ENCODE results near the gene SMCO1.

- TF ChIP-seq CTCF (IDR thresholded peaks at IDR 0.05; ENCODE audit: poor library complexity) (no peak), EZH2 (IDR thresholded peaks at IDR 0.05; ENCODE audit: borderline replicate concordance) (no peak)
Observed at GRCh38 chr3:196519718-196520082, 4.6 kb upstream of the SMCO1 start.

All from hepatocyte (in vitro differentiated cells).